ENCODE results near the gene ICOS.

The ICOS gene

DNA sequence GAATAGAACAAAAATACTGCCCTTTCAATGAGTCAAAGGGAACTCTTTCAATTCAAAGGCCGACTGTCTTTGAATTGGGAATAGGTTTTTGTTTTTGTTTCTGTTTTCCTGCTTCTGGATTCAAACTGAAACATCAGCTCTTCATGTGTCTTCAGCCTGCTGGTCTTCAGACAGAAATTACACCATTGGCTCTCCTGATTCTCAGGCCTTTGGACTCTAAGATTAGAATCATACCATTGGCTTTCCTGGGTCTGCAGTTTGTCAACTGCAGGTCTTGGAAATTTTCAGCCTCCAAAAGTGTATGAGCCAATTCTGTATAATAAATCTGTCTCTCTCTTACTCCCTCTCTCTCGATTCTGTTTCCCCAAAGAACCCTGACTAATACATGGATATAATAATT lies 37.9 kb upstream of the ICOS start:
- no peak overlapping the region for H2AFZ ChIP-seq (ENCODE audit: low read depth, low read length, severe bottlenecking)
- H3K9ac ChIP-seq (ENCODE audit: low read length) = no peak overlapping the region
- H3K27me3 ChIP-seq (ENCODE audit: low read length) = no peaks in the 10 kb centered on the region
- H3K9me3 ChIP-seq (ENCODE audit: insufficient read depth, low read length) = peaks cover 8% of the 10 kb centered on the region
- H3F3A ChIP-seq (ENCODE audit: insufficient read depth) = no peaks in the 10 kb centered on the region
- peaks cover 4% of the 10 kb centered on the region; the same call in 1 of the 2 replicates for H3K36me3 ChIP-seq (ENCODE audit: low read length)
- no peak overlapping the region for H3K27ac ChIP-seq (ENCODE audit: low read depth, low read length)
- no peaks in the 10 kb centered on the region for H3K9me2 ChIP-seq (replicated peaks; ENCODE audit: insufficient read depth, low read length)
- H3K79me2 ChIP-seq (ENCODE audit: insufficient read depth, low read length) = no peaks in the 10 kb centered on the region
- no peak overlapping the region for H3K4me2 ChIP-seq (ENCODE audit: low read depth, low read length, poor library complexity, severe bottlenecking)
- TF ChIP-seq, protein P1, sequence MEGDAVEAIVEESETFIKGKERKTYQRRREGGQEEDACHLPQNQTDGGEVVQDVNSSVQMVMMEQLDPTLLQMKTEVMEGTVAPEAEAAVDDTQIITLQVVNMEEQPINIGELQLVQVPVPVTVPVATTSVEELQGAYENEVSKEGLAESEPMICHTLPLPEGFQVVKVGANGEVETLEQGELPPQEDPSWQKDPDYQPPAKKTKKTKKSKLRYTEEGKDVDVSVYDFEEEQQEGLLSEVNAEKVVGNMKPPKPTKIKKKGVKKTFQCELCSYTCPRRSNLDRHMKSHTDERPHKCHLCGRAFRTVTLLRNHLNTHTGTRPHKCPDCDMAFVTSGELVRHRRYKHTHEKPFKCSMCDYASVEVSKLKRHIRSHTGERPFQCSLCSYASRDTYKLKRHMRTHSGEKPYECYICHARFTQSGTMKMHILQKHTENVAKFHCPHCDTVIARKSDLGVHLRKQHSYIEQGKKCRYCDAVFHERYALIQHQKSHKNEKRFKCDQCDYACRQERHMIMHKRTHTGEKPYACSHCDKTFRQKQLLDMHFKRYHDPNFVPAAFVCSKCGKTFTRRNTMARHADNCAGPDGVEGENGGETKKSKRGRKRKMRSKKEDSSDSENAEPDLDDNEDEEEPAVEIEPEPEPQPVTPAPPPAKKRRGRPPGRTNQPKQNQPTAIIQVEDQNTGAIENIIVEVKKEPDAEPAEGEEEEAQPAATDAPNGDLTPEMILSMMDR (IDR thresholded peaks at IDR 0.05; ENCODE audit: insufficient read depth, low read length, poor library complexity, severe bottlenecking) = no peak
- TF ChIP-seq EZH2phosphoT487 (conservative IDR thresholded peaks at IDR 0.05; ENCODE audit: low read length) = no peak
- no peak overlapping the region for H3K4me3 ChIP-seq (ENCODE audit: insufficient read depth, low read length, poor library complexity, severe bottlenecking)
- no peaks in the 10 kb centered on the region for H4K20me1 ChIP-seq (ENCODE audit: low read depth, low read length)

DNA sequence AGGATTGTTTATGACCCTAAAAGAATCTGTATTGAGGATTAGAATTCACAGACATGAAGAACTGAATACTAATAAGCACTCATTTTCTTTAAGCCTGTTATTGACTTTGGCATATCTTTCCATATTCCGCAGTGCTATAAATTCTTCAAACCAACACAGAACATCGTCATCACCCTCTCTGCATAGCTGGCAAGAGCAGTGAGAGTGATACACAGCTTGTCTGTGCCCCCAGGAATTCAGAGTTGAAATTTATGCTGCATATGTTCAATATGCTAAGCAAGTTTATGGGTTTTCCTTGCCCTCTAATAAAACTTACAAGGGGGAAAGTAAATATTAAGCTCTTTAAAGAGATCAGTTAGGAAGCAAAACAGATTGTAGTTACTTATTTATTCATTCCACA lies 36.3 kb upstream of the ICOS start:
- H3K9me2 ChIP-seq (replicated peaks; ENCODE audit: insufficient read depth, low read length) = no peaks in the 10 kb centered on the region
- H2AFZ ChIP-seq (ENCODE audit: low read depth, low read length, severe bottlenecking) = no peak overlapping the region
- no peaks in the 10 kb centered on the region for H3K79me2 ChIP-seq (ENCODE audit: insufficient read depth, low read length)
- H3K9ac ChIP-seq (ENCODE audit: low read length) = no peak overlapping the region
- H3F3A ChIP-seq (ENCODE audit: insufficient read depth) = no peaks in the 10 kb centered on the region
- no peak overlapping the region for H3K4me3 ChIP-seq (ENCODE audit: insufficient read depth, low read length, poor library complexity, severe bottlenecking)
- no peaks in the 10 kb centered on the region for H3K27me3 ChIP-seq (ENCODE audit: low read length)
- peaks cover 8% of the 10 kb centered on the region for H3K9me3 ChIP-seq (ENCODE audit: insufficient read depth, low read length)
- H4K20me1 ChIP-seq (ENCODE audit: low read depth, low read length) = no peaks in the 10 kb centered on the region
- TF ChIP-seq, protein P1 (IDR thresholded peaks at IDR 0.05; ENCODE audit: insufficient read depth, low read length, poor library complexity, severe bottlenecking) = no peak
- no peak for TF ChIP-seq EZH2phosphoT487 (conservative IDR thresholded peaks at IDR 0.05; ENCODE audit: low read length)
- H3K4me2 ChIP-seq (ENCODE audit: low read depth, low read length, poor library complexity, severe bottlenecking) = no peak overlapping the region
- H3K27ac ChIP-seq (ENCODE audit: low read depth, low read length) = no peak overlapping the region
- peaks cover 4% of the 10 kb centered on the region; the same call in 1 of the 2 replicates for H3K36me3 ChIP-seq (ENCODE audit: low read length)

DNA sequence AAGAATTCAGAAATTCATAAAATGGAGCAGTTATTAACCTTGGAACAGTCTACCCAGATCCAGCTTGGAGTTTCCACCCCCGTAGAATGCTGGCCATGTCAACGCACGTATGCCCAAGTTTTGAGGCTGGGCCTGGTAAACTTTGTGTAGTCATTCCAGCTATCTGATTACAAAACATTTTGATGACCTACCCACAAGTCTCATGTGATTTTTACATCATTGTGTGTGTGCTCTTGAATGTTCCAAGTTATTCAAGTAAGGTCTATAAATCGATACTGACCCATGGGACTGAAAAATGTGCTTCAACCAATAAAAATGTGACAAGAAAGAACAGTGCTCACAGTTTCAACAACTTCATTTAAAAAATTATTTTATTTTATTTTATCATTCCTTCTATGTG lies 32.5 kb upstream of the ICOS start:
- no peak overlapping the region for H3K4me3 ChIP-seq (ENCODE audit: insufficient read depth, low read length, poor library complexity, severe bottlenecking)
- H3K9ac ChIP-seq (ENCODE audit: low read length) = no peak overlapping the region
- no peak overlapping the region for H2AFZ ChIP-seq (ENCODE audit: low read depth, low read length, severe bottlenecking)
- H3K9me3 ChIP-seq (ENCODE audit: insufficient read depth, low read length) = peaks cover 8% of the 10 kb centered on the region
- H3K27me3 ChIP-seq (ENCODE audit: low read length) = no peaks in the 10 kb centered on the region
- no peaks in the 10 kb centered on the region for H3K79me2 ChIP-seq (ENCODE audit: insufficient read depth, low read length)
- H3K36me3 ChIP-seq (ENCODE audit: low read length) = peaks cover 4% of the 10 kb centered on the region; the same call in 1 of the 2 replicates
- H3K9me2 ChIP-seq (replicated peaks; ENCODE audit: insufficient read depth, low read length) = no peaks in the 10 kb centered on the region
- no peaks in the 10 kb centered on the region for H3F3A ChIP-seq (ENCODE audit: insufficient read depth)
- TF ChIP-seq EZH2phosphoT487 (conservative IDR thresholded peaks at IDR 0.05; ENCODE audit: low read length) = no peak
- H3K27ac ChIP-seq (ENCODE audit: low read depth, low read length) = no peak overlapping the region
- H4K20me1 ChIP-seq (ENCODE audit: low read depth, low read length) = no peaks in the 10 kb centered on the region
- no peak overlapping the region for H3K4me2 ChIP-seq (ENCODE audit: low read depth, low read length, poor library complexity, severe bottlenecking)

DNA sequence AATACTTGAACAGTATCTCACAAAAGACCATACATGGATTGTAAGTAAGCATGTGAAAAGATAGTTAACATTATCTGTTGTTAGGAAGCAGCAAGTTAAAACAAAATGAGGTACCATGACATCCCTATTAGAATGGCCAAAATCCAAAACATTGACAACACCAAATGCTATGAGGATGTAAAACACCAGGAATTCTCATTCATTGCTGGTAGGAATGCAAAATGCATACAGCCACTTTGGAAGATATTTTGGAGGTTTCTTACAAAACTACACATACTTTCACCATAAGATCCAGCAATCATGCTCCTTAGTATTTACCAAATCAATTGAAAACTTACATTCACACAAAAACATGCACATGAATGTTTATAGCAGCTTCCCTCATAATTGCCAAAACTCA lies 30.9 kb upstream of the ICOS start:
- no peaks in the 10 kb centered on the region for H3K79me2 ChIP-seq (ENCODE audit: insufficient read depth, low read length)
- H2AFZ ChIP-seq (ENCODE audit: low read depth, low read length, severe bottlenecking) = no peak overlapping the region
- no peak overlapping the region for H3K4me3 ChIP-seq (ENCODE audit: insufficient read depth, low read length, poor library complexity, severe bottlenecking)
- H3K4me2 ChIP-seq (ENCODE audit: low read depth, low read length, poor library complexity, severe bottlenecking) = no peak overlapping the region
- no peak overlapping the region for H3K27ac ChIP-seq (ENCODE audit: low read depth, low read length)
- no peaks in the 10 kb centered on the region for H3K27me3 ChIP-seq (ENCODE audit: low read length)
- peaks cover 4% of the 10 kb centered on the region; the same call in 1 of the 2 replicates for H3K36me3 ChIP-seq (ENCODE audit: low read length)
- no peaks in the 10 kb centered on the region for H3F3A ChIP-seq (ENCODE audit: insufficient read depth)
- H3K9me2 ChIP-seq (replicated peaks; ENCODE audit: insufficient read depth, low read length) = no peaks in the 10 kb centered on the region
- no peak overlapping the region for H3K9ac ChIP-seq (ENCODE audit: low read length)
- H3K9me3 ChIP-seq (ENCODE audit: insufficient read depth, low read length) = peaks cover 8% of the 10 kb centered on the region
- no peak for TF ChIP-seq EZH2phosphoT487 (conservative IDR thresholded peaks at IDR 0.05; ENCODE audit: low read length)
- TF ChIP-seq, protein P1 (IDR thresholded peaks at IDR 0.05; ENCODE audit: insufficient read depth, low read length, poor library complexity, severe bottlenecking) = no peak
- H4K20me1 ChIP-seq (ENCODE audit: low read depth, low read length) = no peaks in the 10 kb centered on the region

Data from SU-DHL-6 (cell line).